Heart right ventricle (tissue), 16 donors: ENCODE results near the gene WDR91. TPM values are rescaled to one million over a fixed set of nuclear protein-coding genes. Genes with fewer than 3 reads are reported as not detected.
A peak's percentile ranks its signal among the peaks of the same experiment; 100 is the strongest.

ENCODE experiments used
- ATAC-seq, 8 donors: fragments of 200-7000 bp; cut with Tn5 transposase; one replicate each; pipeline ENCODE4 v1.9.1; 2020; ENCODE audit warnings: mild to moderate bottlenecking in 8 of 8, moderate library complexity in 8 of 8, moderate number of reproducible peaks in 1 of 8
- DNase-seq, 2 donors: peaks; one replicate each; pipeline ENCODE4 v3.0.0-alpha.2; 2020
- H3K27ac ChIP-seq, 10 donors: fragments of 200-600 bp; sonication (generic) in 2 of 10; one replicate each; pipeline versions ENCODE4 v1.5.0 to v1.8.0; 2020 to 2022; ENCODE audit warnings: mild to moderate bottlenecking in 3 of 10
- H3K27me3 ChIP-seq, 7 donors: fragments of 200-600 bp; one replicate each; pipeline ENCODE4 v1.8.0; 2021 to 2022; ENCODE audit warnings: mild to moderate bottlenecking in 2 of 7
- H3K36me3 ChIP-seq, 9 donors: fragments of 200-600 bp; sonication (generic) in 1 of 9; one replicate each; pipeline versions ENCODE4 v1.5.0 to v1.8.0; 2020 to 2022; ENCODE audit warnings: mild to moderate bottlenecking in 2 of 9
- H3K4me1 ChIP-seq, 9 donors: fragments of 200-600 bp; sonication (generic) in 1 of 9; one replicate each; pipeline versions ENCODE4 v1.5.0 to v1.8.0; 2020 to 2022; ENCODE audit warnings: mild to moderate bottlenecking in 4 of 9
- H3K4me3 ChIP-seq, 10 donors: fragments of 200-600 bp; sonication (generic) in 2 of 10; one replicate each; pipeline versions ENCODE4 v1.5.0 to v1.8.0; 2020 to 2022; ENCODE audit warnings: mild to moderate bottlenecking in 7 of 10, moderate library complexity in 2 of 10
- H3K9me3 ChIP-seq, 11 donors: fragments of 200-600 bp in 10 of 11; sonication (generic) in 2 of 11; one replicate each; pipeline versions ENCODE4 v1.5.0 to v1.8.0; 2013 to 2022; ENCODE audit warnings: mild to moderate bottlenecking in 2 of 11, control low read depth in 1 of 11, moderate library complexity in 1 of 11
- WGBS, 2 donors: extraction: QIAGEN DNeasy Blood & Tissue Kit; methylation state at CpG; one replicate each; pipeline ENCODE4 v1.1.7; 2013; ENCODE audit warnings: inconsistent platforms in 1 of 2; 5-methylcytosine and 5-hydroxymethylcytosine counted together
- intact Hi-C, 10 donors: fragments of 100-400 bp; cut with DNase I; formaldehyde crosslinking; loops; one replicate each; pipeline versions ENCODE4 v1.11.1 to v1.14.2; 2022
- polyA plus RNA-seq, 2 donors: library from polyadenylated mRNA; stranded (reverse); fragments of 200-250 nt; gene quantifications; one replicate each; pipeline ENCODE4 v1.2.3, GENCODE V29; 2013
- total RNA-seq, 10 donors: library from RNA; stranded (reverse); fragmentation: NEBNext Ultra II Directional in 3 of 10; extraction: Animal tissue kit (Norgen Biotek cat#: 25700) in 3 of 10; gene quantifications; one replicate each; pipeline versions ENCODE4 v1.2.1 to v1.2.4, GENCODE V29; 2021 to 2023
- TF ChIP-seq, protein P1 (sequence below), 9 donors: fragments of 200-600 bp; sonication (generic) in 2 of 9; IDR thresholded peaks; one replicate each; pipeline versions ENCODE4 v1.5.0 to v1.8.0; 2021 to 2022; ENCODE audit warnings: antibody characterized with exemption in 9 of 9, mild to moderate bottlenecking in 5 of 9, moderate library complexity in 1 of 9
- donor health status: Arrhythmogenic right ventricular cardiomyopathy.
- donor health status: ischemic (EF 13 %, LVEDD 7.1; RV severe dilation, severe dysfunction).
- donor health status: healthy with polysubstance abuse.
- donor health status: DM: no; HTN: yes; CAD: no.
- donor health status: DM: no; HTN: no; CAD: no.
- donor health status: ischemic (EF 25% LVEDD 6.9; RV normal size, moderate dysfunction).
- donor health status: ischemic (EF 25% LVEDD 5.7; RV mildly dilated, moderate dysfunction).
- donor health status: healthy.
- donor health status: DM: yes; HTN: yes; CAD: no.
- donor health status: Ischemic cardiomyopathy.
- donor health status: ischemic (EF 35%, LVEDD 5.7; RV mildly dilated, moderate dysfunction).
- donor health status: nonischemic (EF 11% LVEDD 7.7; RV severe dilation, severe dysfunction).
- donor health status: DM: yes; HTN: yes; CAD: no.
- donor health status: PGD.
- donor health status: ischemic (EF 29% LVEDD 5.4; RV normal size, mild dysfunction).
- donor health status: nonischemic (EF 23%, LVEDD 6.1; RV moderate dilation, normal function).

The WDR91 gene
- total and polyA plus RNA-seq, 12 donors = 3.0 to 10.4 (median 5.9) TPM

GRCh38 chr7:135210888-135211178 is 493 bp downstream of the WDR91 start:
- H3K27ac ChIP-seq = peak overlapping the region; percentile 62 to 93 (median 91)
- DNase-seq = no peak
- TF ChIP-seq, protein P1, sequence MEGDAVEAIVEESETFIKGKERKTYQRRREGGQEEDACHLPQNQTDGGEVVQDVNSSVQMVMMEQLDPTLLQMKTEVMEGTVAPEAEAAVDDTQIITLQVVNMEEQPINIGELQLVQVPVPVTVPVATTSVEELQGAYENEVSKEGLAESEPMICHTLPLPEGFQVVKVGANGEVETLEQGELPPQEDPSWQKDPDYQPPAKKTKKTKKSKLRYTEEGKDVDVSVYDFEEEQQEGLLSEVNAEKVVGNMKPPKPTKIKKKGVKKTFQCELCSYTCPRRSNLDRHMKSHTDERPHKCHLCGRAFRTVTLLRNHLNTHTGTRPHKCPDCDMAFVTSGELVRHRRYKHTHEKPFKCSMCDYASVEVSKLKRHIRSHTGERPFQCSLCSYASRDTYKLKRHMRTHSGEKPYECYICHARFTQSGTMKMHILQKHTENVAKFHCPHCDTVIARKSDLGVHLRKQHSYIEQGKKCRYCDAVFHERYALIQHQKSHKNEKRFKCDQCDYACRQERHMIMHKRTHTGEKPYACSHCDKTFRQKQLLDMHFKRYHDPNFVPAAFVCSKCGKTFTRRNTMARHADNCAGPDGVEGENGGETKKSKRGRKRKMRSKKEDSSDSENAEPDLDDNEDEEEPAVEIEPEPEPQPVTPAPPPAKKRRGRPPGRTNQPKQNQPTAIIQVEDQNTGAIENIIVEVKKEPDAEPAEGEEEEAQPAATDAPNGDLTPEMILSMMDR (IDR thresholded peaks at IDR 0.05) = no peak

GRCh38 chr7:135209225-135209834 is 2.0 kb downstream of the WDR91 start:
- peaks cover 0 to 40% (median 12%) of the 10 kb centered on the region in 9 donors for H3K36me3 ChIP-seq
- H3K9me3 ChIP-seq = no peaks in the 10 kb centered on the region
- TF ChIP-seq, protein P1 (IDR thresholded peaks at IDR 0.05) = no peak
- DNase-seq (no peak), ATAC-seq (no peak)
- 90 to 92% methylated on average over 7 of the region's 7 CpGs for WGBS, 2 donors
- H3K4me3 ChIP-seq = peak overlapping the region in 2 of 10 donors; percentile 3 to 12
- intact Hi-C loops = no loop called here
- no peaks in the 10 kb centered on the region for H3K27me3 ChIP-seq
- H3K4me1 ChIP-seq = peaks cover 0 to 33% (median 14%) of the 10 kb centered on the region in 9 donors
- peak overlapping the region in 1 of 10 donors; percentile 45 for H3K27ac ChIP-seq

More at GRCh38 chr7:135210888-135211178, 493 bp downstream of the WDR91 start:
- peaks cover 0 to 33% (median 14%) of the 10 kb centered on the region in 9 donors for H3K4me1 ChIP-seq
- no peaks in the 10 kb centered on the region for H3K27me3 ChIP-seq
- 2% methylated on average over 13 of the region's 13 CpGs for whole genome bisulfite sequencing, 2 donors
- H3K9me3 ChIP-seq = no peaks in the 10 kb centered on the region
- intact Hi-C loops = loop anchor here in 1 of 10 donors (2.0 kb wide), 1 partner anchor 40 kb away; the partner anchor contains the start of gene CYREN
- H3K4me3 ChIP-seq = peak overlapping the region; percentile 73 to 99 (median 86)
- peak in 1 of 8 donors; percentile 0 for ATAC-seq
- H3K36me3 ChIP-seq = peaks cover 0 to 26% (median 2%) of the 10 kb centered on the region in 9 donors

DNA sequence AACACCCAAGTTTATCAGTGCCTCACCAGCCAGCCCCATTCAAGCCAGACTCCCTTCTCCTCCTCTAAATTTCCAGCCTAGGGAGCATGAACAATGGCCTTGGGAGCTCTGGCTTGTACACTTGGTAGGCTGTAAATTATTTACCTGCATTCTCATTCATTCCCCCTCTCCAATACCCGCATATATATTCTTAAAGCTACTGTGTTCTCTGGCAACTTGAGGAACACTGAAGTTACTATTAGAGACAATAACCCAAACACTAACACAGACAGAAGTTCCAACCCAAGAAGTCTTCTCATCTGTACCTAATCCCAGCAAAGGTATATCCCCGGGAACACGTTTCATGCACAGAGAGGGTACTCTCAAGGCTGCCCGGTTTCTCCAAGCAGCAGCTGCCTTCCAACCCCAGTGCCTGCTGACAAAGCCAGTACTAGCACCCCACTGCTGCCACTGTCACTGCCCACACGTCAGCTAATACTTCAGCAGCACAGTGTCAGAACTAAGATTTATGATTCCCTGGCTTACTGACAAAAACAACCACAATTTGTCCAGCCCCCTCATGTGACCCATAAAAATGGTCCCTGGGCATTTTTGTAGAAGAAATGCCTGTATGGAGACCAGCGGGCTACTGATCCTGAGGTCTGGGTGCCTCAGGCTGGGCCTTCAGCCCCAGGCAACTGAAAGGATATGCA is 3.1 kb downstream of the WDR91 start:
- TF ChIP-seq, protein P1 (IDR thresholded peaks at IDR 0.05) = no peak
- 91 to 93% methylated on average over 6 of the region's 6 CpGs for WGBS, 2 donors
- DNase-seq = no peak
- no peaks in the 10 kb centered on the region for H3K9me3 ChIP-seq
- H3K27ac ChIP-seq = peak overlapping the region in 1 of 10 donors; percentile 22
- peaks cover 0 to 51% (median 19%) of the 10 kb centered on the region in 9 donors for H3K36me3 ChIP-seq
- H3K4me3 ChIP-seq = peak overlapping the region in 1 of 10 donors; percentile 12
- H3K27me3 ChIP-seq = no peaks in the 10 kb centered on the region
- H3K4me1 ChIP-seq = peaks cover 0 to 33% (median 14%) of the 10 kb centered on the region in 9 donors
- ATAC-seq = no peak
- intact Hi-C loops = no loop called here

DNA sequence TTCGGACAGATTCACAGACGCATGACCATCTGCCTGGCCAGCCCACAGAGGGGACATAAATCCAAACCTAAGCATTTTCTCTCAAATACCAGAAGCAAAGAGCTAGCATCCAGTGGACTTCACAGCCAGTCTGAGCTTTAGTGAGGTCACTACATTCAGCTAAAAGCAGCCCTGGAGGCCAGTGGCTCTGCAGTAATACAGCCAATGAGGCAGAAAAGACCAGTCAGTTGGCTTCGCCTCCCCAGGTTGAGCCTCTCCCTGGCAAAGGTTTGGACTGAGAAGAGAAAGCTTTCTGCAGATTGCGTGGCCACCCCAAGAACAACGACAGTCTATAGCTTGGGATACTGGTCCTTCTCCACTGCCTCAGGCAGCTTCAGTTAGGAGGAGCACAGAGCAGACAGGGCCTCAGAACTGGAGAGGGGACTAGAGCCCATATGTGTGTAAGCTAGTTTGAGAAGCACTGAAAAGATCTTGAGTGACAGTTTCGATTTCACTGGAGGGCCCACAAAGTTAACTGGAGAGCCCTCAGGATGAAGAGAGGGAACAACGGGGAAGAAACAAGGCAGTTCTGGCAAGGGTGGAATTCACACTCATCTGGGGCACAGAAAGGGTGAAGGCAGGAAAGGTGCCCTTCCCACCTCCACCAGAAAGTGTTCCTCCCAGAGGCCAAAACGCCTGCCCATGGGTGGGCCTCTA is 3.8 kb downstream of the WDR91 start:
- ATAC-seq (no peak), DNase-seq (no peak)
- TF ChIP-seq, protein P1 (IDR thresholded peaks at IDR 0.05) = no peak
- Histone ChIP-seq H3K27ac (no peak overlapping the region), H3K36me3 (peaks cover 0 to 58% (median 19%) of the 10 kb centered on the region in 9 donors), H3K9me3 (no peaks in the 10 kb centered on the region), H3K4me1 (peaks cover 0 to 33% (median 14%) of the 10 kb centered on the region in 9 donors), H3K27me3 (no peaks in the 10 kb centered on the region), H3K4me3 (no peak overlapping the region)
- 89 to 95% methylated on average over 8 of the region's 8 CpGs for WGBS, 2 donors
- intact Hi-C loops = no loop called here
